Testis (tissue), 2 donors: ENCODE data around the gene RBFOX1.

Experiments used
- POLR2A ChIP-seq: fragments of 450-650 bp; IDR thresholded peaks from one replicate; pipeline ENCODE4 v1.6.1; 2017; ENCODE audit warnings: antibody characterized with exemption, mild to moderate bottlenecking, moderate library complexity
- TF ChIP-seq, protein P1 (sequence below), 3 experiments: fragments of 450-650 bp in 2 of 3; fragments of 200-600 bp in 1 of 3; sonication (generic) in 1 of 3; IDR thresholded peaks; one replicate each; pipeline ENCODE4 v1.5.1; 2016 to 2019; ENCODE audit warnings: antibody characterized with exemption in 3 of 3, mild to moderate bottlenecking in 2 of 3, moderate library complexity in 1 of 3

- TF ChIP-seq, protein P1, sequence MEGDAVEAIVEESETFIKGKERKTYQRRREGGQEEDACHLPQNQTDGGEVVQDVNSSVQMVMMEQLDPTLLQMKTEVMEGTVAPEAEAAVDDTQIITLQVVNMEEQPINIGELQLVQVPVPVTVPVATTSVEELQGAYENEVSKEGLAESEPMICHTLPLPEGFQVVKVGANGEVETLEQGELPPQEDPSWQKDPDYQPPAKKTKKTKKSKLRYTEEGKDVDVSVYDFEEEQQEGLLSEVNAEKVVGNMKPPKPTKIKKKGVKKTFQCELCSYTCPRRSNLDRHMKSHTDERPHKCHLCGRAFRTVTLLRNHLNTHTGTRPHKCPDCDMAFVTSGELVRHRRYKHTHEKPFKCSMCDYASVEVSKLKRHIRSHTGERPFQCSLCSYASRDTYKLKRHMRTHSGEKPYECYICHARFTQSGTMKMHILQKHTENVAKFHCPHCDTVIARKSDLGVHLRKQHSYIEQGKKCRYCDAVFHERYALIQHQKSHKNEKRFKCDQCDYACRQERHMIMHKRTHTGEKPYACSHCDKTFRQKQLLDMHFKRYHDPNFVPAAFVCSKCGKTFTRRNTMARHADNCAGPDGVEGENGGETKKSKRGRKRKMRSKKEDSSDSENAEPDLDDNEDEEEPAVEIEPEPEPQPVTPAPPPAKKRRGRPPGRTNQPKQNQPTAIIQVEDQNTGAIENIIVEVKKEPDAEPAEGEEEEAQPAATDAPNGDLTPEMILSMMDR (IDR thresholded peaks at IDR 0.05), result no peak
- no peak for TF ChIP-seq POLR2A
These were observed 76.2 kb downstream of the RBFOX1 start for GRCh38 chr16:7408700-7409365.
